Uterus (tissue), 4 donors: ENCODE measurements around the gene EPOP. TPM values are rescaled to one million over a fixed set of nuclear protein-coding genes. Genes with fewer than 3 reads are reported as not detected.

Source experiments
- microRNA-seq: library from miRNA; unstranded; fragments of <30 nt; microRNA quantifications from one replicate; pipeline ENCODE4, GENCODE V29; 2016; ENCODE audit warnings: borderline microRNAs expressed, borderline replicate concordance
- small RNA-seq: library from RNA; depleted of rRNA; stranded (forward); fragments of <200 nt; gene quantifications from one replicate; pipeline ENCODE3, GENCODE V24; 2016
- total RNA-seq, 4 donors: library from RNA; depleted of rRNA in 3 of 4; stranded (reverse); fragments of >200 nt in 3 of 4; gene quantifications; one replicate each; pipeline versions ENCODE4 v1.1.0 to v1.2.4, GENCODE V29; 2014 to 2023
- donor health status: DM: yes; HTN: yes; CAD: no.

Gene EPOP
- total RNA-seq, 4 donors from 2014 or later = under 0.01 to 1.1 (median 1.0) TPM; not detected in 1

Small RNAs within 50 kb of the gene (microRNA-seq; reads per million reads assigned to microRNA genes)
- gene MIR4726 (not detected), gene MIR4734 (not detected)

Small RNAs within 50 kb of the gene (small RNA-seq; reads per million reads assigned to genes)
- not detected for gene MIR4726
- gene MIR4734 = not detected

Other genes starting within 250 kb of the EPOP start
- gene ARHGAP23, start 246.5 kb downstream of the EPOP start, total RNA-seq = 100 to 1,000 TPM in 1 of 4 donors, 10 to 100 TPM in 1, 1 to 10 TPM in 2; 2.6 to 119 (median 15.2) TPM
- gene SRCIN1, start 69.0 kb downstream of the EPOP start, total RNA-seq = 1 to 10 TPM in 2 of 4 donors, not detected in 2; 3.4 to 6.6 TPM
- 100 to 1,000 TPM in 1 of 4 donors, 10 to 100 TPM in 3; 32.3 to 218 (median 60.3) TPM for gene MLLT6, start 30.3 kb upstream of the EPOP start, total RNA-seq
- gene CISD3, start 55.4 kb upstream of the EPOP start, total RNA-seq = 10 to 100 TPM in 1 of 4 donors, 1 to 10 TPM in 2, under 1 TPM in 1; 0.26 to 22.0 (median 2.9) TPM
- 10 to 100 TPM in 2 of 4 donors, 1 to 10 TPM in 2; 5.5 to 81.8 (median 16.2) TPM for gene PCGF2, start 73.4 kb upstream of the EPOP start, total RNA-seq
- 100 to 1,000 TPM in 2 of 4 donors, 10 to 100 TPM in 2; 91.6 to 285 (median 101) TPM for gene PSMB3, start 77.8 kb upstream of the EPOP start, total RNA-seq
- 10 to 100 TPM; 23.2 to 89.5 (median 42.3) TPM for gene PIP4K2B, start 124.6 kb upstream of the EPOP start, total RNA-seq
- 10 to 100 TPM in 3 of 4 donors, 1 to 10 TPM in 1; 9.1 to 26.2 (median 18.1) TPM for gene CWC25, start 150.4 kb upstream of the EPOP start, total RNA-seq
- gene RPL23, start 178.8 kb upstream of the EPOP start, total RNA-seq = 1,000 to 10,000 TPM; 1,418 to 5,044 (median 2,630) TPM
- gene LASP1, start 195.1 kb upstream of the EPOP start, total RNA-seq = 100 to 1,000 TPM in 1 of 4 donors, 10 to 100 TPM in 3; 21.2 to 119 (median 58.2) TPM